Loucy (cell line): ENCODE measurements around the gene TMPO.

Source experiments
- EZH2phosphoT487 ChIP-seq: fragments of 200-600 bp; IDR thresholded peaks from 2 replicates; pipeline ENCODE4 v1.6.1; 2018; ENCODE audit warnings: antibody characterized with exemption, mild to moderate bottlenecking, moderate library complexity, borderline replicate concordance
- TF ChIP-seq, protein P1 (sequence below): fragments of 200-600 bp; sonication (generic); conservative IDR thresholded peaks from 2 replicates; pipeline ENCODE4 v1.5.1; 2014; ENCODE audit warnings: mild to moderate bottlenecking, antibody characterized with exemption, low read length

DNA sequence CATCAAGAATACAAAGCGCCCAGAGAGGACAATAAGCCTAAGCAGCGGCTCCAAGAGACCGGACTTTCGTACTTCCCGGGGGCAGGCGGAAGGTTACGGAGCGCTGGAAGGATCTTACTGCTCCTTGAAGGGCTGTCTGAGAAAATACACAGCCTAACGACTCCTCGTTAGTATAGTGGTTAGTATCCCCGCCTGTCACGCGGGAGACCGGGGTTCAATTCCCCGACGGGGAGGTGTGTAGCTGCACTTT lies 12.1 kb upstream of the TMPO start:
- TF ChIP-seq, protein P1, sequence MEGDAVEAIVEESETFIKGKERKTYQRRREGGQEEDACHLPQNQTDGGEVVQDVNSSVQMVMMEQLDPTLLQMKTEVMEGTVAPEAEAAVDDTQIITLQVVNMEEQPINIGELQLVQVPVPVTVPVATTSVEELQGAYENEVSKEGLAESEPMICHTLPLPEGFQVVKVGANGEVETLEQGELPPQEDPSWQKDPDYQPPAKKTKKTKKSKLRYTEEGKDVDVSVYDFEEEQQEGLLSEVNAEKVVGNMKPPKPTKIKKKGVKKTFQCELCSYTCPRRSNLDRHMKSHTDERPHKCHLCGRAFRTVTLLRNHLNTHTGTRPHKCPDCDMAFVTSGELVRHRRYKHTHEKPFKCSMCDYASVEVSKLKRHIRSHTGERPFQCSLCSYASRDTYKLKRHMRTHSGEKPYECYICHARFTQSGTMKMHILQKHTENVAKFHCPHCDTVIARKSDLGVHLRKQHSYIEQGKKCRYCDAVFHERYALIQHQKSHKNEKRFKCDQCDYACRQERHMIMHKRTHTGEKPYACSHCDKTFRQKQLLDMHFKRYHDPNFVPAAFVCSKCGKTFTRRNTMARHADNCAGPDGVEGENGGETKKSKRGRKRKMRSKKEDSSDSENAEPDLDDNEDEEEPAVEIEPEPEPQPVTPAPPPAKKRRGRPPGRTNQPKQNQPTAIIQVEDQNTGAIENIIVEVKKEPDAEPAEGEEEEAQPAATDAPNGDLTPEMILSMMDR, result no peak
- no peak for TF ChIP-seq EZH2phosphoT487
